Ectodermal cell (in vitro differentiated cells): Measurements from ENCODE around the gene NBAS.

Source experiments
- H3K27ac ChIP-seq: 2 replicates; pipeline ENCODE4 v1.7.0; 2013; ENCODE audit warnings: mild to moderate bottlenecking, low read depth, low read length; ENCODE audit not compliant: insufficient read depth, poor library complexity, severe bottlenecking
- H3K27me3 ChIP-seq: 2 replicates; pipeline ENCODE4 v1.7.0; 2013; ENCODE audit warnings: mild to moderate bottlenecking, low read length; ENCODE audit not compliant: insufficient read depth, control insufficient read depth, poor library complexity, severe bottlenecking
- H3K36me3 ChIP-seq: one replicate; pipeline ENCODE4 v1.7.0; 2013; ENCODE audit warnings: low read length; ENCODE audit not compliant: control insufficient read depth, insufficient read depth
- H3K4me1 ChIP-seq: one replicate; pipeline ENCODE4 v1.7.0; 2013; ENCODE audit warnings: low read length; ENCODE audit not compliant: control insufficient read depth, insufficient read depth
- H3K4me3 ChIP-seq: 2 replicates; pipeline ENCODE4 v1.7.0; 2013; ENCODE audit warnings: low read depth, low read length, control low read depth; ENCODE audit not compliant: insufficient read depth
- H3K9me3 ChIP-seq: 2 replicates; pipeline ENCODE4 v1.7.0; 2013; ENCODE audit warnings: mild to moderate bottlenecking, low read length, moderate library complexity; ENCODE audit not compliant: control insufficient read depth
- WGBS, 2 experiments: methylation state at CpG; one replicate each; pipeline ENCODE4 v1.1.7; 2013; ENCODE audit warnings: missing lambda C conversion rate in 2 of 2; 5-methylcytosine and 5-hydroxymethylcytosine counted together

NBAS gene

GRCh38 chr2:15158532-15158931, 402.6 kb downstream of the NBAS start:
- Histone ChIP-seq H3K9me3 (no peaks in the 10 kb centered on the region), H3K27me3 (no peaks in the 10 kb centered on the region), H3K36me3 (no peaks in the 10 kb centered on the region), H3K27ac (peak overlapping the region; percentile 67), H3K4me1 (peaks cover 25% of the 10 kb centered on the region), H3K4me3 (no peak overlapping the region)
- WGBS, 2 experiments = 83 to 94% methylated on average over 5 of the region's 5 CpGs

DNA sequence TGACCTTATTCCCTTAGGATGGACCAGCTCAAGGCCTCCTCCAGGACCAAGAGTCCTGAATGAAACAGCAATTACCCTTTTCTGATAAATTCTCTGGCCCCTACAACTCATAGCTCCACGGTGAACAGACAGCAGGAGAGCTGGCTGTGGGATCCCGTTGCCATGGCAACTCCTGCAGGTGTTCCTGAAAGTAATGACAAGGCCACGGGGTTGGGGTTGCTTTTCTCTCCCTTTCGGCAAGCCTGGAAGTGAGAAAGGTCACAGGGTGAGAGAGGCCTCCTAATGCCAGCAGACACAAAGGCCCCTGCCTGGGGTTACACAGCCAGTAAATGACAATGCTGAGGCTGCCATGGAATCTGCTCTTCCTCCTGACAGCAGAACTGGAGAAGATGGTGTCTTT, 403.0 kb downstream of the NBAS start:
- H3K4me1 ChIP-seq = peaks cover 25% of the 10 kb centered on the region
- no peaks in the 10 kb centered on the region for H3K9me3 ChIP-seq
- 16 to 17% methylated on average over 4 of the region's 4 CpGs for WGBS, 2 experiments

GRCh38 chr2:15155959-15156574, 405.1 kb downstream of the NBAS start:
- WGBS, 2 experiments = 79 to 85% methylated on average over 7 of the region's 7 CpGs
- Histone ChIP-seq H3K4me1 (peaks cover 25% of the 10 kb centered on the region), H3K27me3 (no peaks in the 10 kb centered on the region), H3K36me3 (no peaks in the 10 kb centered on the region), H3K27ac (no peak overlapping the region), H3K9me3 (no peaks in the 10 kb centered on the region), H3K4me3 (no peak overlapping the region)

More for the DNA sequence above, 403.0 kb downstream of the NBAS start:
- H3K36me3 ChIP-seq = no peaks in the 10 kb centered on the region
- H3K4me3 ChIP-seq = no peak overlapping the region
- no peaks in the 10 kb centered on the region for H3K27me3 ChIP-seq
- H3K27ac ChIP-seq = peak overlapping the region; percentile 67

DNA sequence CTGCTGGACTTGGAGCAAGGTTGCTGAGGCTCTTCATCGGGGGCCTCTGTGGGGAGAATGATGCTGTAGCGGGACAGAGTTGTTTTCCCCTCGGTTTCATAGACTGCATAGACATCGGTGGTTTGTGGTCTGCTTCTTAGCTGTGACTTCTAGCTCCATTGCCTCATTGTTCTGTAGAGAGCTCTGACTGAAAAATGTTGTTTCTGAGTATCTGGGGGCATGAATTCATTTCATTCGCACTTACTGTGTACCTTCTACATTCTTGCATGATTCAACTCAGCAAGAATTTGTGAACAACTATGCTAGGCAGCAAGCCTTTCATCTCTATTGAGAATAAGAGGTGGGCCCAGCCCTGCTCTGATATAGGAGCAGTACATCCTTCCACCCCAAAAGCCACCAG, 406.8 kb downstream of the NBAS start:
- Histone ChIP-seq H3K36me3 (no peaks in the 10 kb centered on the region), H3K9me3 (no peaks in the 10 kb centered on the region), H3K4me3 (no peak overlapping the region), H3K27me3 (no peaks in the 10 kb centered on the region), H3K4me1 (peaks cover 25% of the 10 kb centered on the region), H3K27ac (no peak overlapping the region)
- 94 to 96% methylated on average over 5 of the region's 5 CpGs for WGBS, 2 experiments

DNA sequence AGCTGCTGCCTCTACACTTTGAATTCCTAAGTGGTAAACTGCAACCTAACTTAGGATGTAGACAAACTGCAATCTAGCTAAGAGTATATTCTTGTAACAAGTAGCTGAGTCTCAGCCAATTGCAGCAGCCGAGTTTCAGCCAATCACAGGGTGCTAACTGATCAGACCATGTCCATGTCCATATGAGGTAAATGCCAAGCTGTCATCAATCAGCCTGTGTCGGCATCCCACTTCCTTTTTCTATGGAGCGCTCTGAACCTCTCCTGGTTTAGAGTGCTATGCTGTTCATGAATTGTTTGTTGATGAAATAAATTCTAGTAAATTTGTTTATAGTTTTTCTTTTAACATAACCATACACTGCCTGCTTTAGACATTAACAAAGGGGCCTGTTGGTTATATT, 408.8 kb downstream of the NBAS start:
- WGBS, 2 experiments = 96 to 98% methylated on average over 3 of the region's 3 CpGs
- Histone ChIP-seq H3K4me3 (no peak overlapping the region), H3K9me3 (no peaks in the 10 kb centered on the region), H3K27ac (no peak overlapping the region), H3K27me3 (no peaks in the 10 kb centered on the region), H3K36me3 (no peaks in the 10 kb centered on the region), H3K4me1 (peaks cover 11% of the 10 kb centered on the region)

- H3K4me1 ChIP-seq = no peaks in the 10 kb centered on the region
- H3K27me3 ChIP-seq = no peaks in the 10 kb centered on the region
- WGBS, 2 experiments = 86 to 90% methylated on average over 2 of the region's 2 CpGs
- no peaks in the 10 kb centered on the region for H3K9me3 ChIP-seq
- H3K27ac ChIP-seq = no peak overlapping the region
- H3K36me3 ChIP-seq = no peaks in the 10 kb centered on the region
- no peak overlapping the region for H3K4me3 ChIP-seq
Measured at GRCh38 chr2:15149063-15149462, 412.1 kb downstream of the NBAS start.

GRCh38 chr2:15147591-15147990, 413.5 kb downstream of the NBAS start:
- Histone ChIP-seq H3K4me1 (no peaks in the 10 kb centered on the region), H3K9me3 (no peaks in the 10 kb centered on the region), H3K27ac (no peak overlapping the region), H3K27me3 (no peaks in the 10 kb centered on the region), H3K36me3 (no peaks in the 10 kb centered on the region), H3K4me3 (no peak overlapping the region)
- WGBS, 2 experiments = 92% methylated on average over 6 of the region's 6 CpGs

DNA sequence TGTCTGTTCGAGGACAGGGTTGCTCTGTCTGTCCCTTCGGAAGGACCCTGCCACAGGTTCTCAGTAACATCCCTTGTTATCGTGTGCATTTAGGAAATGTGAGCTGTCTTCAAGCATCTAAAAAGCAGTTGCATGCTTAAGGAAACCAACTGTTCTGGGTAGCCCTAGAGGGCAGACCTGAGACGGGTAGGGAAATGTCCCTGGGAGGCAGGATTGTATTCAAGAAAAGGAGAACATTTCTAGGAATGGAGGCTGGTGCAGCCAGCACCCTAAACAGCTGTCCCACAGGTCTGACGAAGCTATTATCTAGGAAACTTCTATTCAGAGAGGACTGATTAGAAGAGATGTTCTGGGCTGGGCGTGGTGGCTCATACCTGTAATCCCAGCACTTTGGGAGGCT, 414.2 kb downstream of the NBAS start:
- peaks cover 6% of the 10 kb centered on the region for H3K4me1 ChIP-seq
- WGBS, 2 experiments = 89 to 90% methylated on average over 6 of the region's 6 CpGs
- H3K27ac ChIP-seq = no peak overlapping the region
- H3K27me3 ChIP-seq = no peaks in the 10 kb centered on the region
- H3K4me3 ChIP-seq = no peak overlapping the region
- H3K9me3 ChIP-seq = no peaks in the 10 kb centered on the region
- no peaks in the 10 kb centered on the region for H3K36me3 ChIP-seq

- Histone ChIP-seq H3K4me1 (peaks cover 6% of the 10 kb centered on the region), H3K36me3 (no peaks in the 10 kb centered on the region), H3K9me3 (no peaks in the 10 kb centered on the region), H3K27me3 (no peaks in the 10 kb centered on the region), H3K27ac (no peak overlapping the region), H3K4me3 (no peak overlapping the region)
- WGBS, 2 experiments = 96 to 100% methylated on average over 3 of the region's 3 CpGs
Measured at GRCh38 chr2:15145919-15146318, 415.2 kb downstream of the NBAS start.

DNA sequence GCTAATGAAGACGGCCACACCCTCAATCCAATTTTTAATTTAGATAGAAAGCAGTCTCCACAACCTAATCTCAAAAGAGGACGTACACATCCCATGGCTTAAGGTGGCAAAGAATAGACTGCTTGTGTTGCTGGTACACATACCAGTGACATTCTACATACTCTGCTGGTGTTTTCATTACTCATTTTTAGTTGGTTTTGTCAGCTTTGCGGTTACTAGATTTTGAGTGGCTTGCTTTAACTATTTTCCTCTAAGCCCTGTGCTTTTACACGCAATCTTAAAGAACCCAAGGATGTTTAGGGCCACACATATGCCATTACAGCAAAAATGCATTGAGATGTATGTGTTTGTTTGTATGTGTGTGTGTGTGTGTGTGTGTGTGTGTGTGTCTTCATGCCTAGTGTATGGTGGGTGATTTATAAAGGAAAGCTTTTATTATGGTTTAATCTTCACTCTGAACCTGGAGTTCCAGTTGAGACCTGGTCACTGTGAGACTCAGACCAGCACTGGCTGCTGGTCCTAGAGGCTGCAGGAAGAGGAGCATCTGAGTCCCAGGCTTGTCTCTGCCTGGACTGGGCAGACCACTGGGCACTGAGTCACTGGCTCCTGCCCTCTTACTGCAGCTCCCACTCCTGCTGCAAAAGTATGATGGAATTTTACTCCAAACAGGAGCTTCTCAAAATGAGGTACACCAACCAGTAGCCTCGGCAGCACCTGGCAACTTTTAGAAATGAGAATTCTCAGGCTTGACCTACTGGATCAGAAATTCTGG, 415.9 kb downstream of the NBAS start:
- no peaks in the 10 kb centered on the region for H3K27me3 ChIP-seq
- 98 to 100% methylated on average over 5 of the region's 5 CpGs for WGBS, 2 experiments
- H3K9me3 ChIP-seq = no peaks in the 10 kb centered on the region
- no peak overlapping the region for H3K27ac ChIP-seq
- no peaks in the 10 kb centered on the region for H3K36me3 ChIP-seq
- H3K4me1 ChIP-seq = peaks cover 6% of the 10 kb centered on the region
- no peak overlapping the region for H3K4me3 ChIP-seq
